GM21526 (cell line): Measurements from ENCODE around the gene SSNA1.
"Not testable (repeated sequence)": the region's sequence is repeated elsewhere in the genome, so short reads cannot be mapped to it uniquely, and the experiment has no call there.

ENCODE experiments used
- ATAC-seq: cut with Tn5 transposase; IDR thresholded peaks from one replicate; pipeline ENCODE4 v1.9.1; 2021; ENCODE audit warnings: moderate library complexity; ENCODE audit not compliant: unreplicated experiment, low FRiP score

Gene SSNA1

DNA sequence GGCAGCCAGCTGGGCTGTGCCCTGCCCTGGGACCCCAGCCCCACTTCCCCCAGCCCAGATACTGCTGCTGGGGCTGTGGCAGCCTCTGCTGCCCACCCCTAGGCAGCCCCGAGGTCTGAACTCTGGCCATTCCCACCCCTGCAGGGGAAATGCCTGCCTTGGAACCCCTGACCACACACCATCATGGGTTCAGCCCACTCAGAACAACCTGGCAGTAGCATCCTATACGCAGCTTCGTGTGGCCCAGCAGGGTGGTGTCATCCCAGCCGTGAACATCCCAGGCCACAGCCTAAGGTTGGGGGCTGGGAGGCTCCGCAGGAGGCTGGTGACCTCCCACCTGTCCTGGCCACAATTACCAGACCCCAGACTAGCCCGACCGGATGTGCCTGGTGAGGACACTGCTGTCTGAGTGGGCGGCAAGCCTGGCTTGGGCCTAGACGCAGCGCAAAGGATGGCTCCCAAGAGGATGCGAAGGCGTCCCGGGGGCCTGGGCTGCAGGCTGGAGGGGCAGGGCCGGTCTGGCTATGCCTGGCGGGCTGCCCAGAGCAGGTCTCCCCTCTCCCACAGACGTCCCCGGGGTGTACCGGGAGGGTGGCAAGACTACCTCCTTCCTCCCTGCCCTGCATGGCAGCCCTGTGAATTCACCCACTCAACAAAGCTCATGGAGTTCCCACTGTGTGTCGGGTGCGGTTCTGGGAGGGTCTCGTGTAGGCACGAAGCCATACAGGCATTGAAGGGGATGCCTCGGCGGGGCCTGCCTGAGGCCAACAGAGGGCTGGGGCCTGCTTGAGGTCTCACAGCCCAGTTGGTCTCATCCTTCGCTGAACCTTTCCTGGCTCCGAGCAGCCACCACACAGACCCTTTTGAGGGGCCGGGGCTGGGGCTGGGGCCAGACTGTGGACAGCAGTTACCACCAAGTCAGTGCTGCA is 40.8 kb downstream of the SSNA1 start:
- no peak for ATAC-seq

GRCh38 chr9:137229903-137230704 is 41.6 kb downstream of the SSNA1 start:
- no peak for ATAC-seq

GRCh38 chr9:137230705-137231371 is 42.4 kb downstream of the SSNA1 start, which contains the start of gene SLC34A3:
Gene SLC34A3, plus strand, starts transcription at chr9:137230901. Its CDS starts 802 bp downstream, at chr9:137231703.
- ATAC-seq, result no peak

GRCh38 chr9:137231372-137232039 is 43.0 kb downstream of the SSNA1 start:
- no peak for ATAC-seq

DNA sequence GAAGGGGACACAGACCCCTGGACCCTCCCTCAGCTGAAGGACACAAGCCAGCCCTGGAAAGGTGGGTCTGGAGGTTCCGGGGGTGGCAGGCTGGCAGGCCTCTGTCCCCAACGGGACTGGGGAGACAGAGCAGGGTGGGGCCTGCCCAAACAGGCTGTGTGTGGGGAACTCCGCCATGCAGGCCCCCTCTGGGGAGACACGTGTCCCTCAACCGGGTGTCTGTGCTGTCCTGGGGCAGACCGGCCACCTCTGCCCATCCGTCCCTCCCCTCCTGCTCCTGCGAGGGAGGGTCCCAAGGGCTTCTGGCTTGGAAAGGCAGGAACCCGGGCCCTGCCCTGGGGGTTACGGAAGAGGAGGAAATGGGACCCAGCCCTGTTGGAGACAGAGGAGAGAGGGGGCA is 43.6 kb downstream of the SSNA1 start:
- ATAC-seq, result no peak

- no peak for ATAC-seq
Measured at GRCh38 chr9:137232510-137232909, 44.0 kb downstream of the SSNA1 start.

DNA sequence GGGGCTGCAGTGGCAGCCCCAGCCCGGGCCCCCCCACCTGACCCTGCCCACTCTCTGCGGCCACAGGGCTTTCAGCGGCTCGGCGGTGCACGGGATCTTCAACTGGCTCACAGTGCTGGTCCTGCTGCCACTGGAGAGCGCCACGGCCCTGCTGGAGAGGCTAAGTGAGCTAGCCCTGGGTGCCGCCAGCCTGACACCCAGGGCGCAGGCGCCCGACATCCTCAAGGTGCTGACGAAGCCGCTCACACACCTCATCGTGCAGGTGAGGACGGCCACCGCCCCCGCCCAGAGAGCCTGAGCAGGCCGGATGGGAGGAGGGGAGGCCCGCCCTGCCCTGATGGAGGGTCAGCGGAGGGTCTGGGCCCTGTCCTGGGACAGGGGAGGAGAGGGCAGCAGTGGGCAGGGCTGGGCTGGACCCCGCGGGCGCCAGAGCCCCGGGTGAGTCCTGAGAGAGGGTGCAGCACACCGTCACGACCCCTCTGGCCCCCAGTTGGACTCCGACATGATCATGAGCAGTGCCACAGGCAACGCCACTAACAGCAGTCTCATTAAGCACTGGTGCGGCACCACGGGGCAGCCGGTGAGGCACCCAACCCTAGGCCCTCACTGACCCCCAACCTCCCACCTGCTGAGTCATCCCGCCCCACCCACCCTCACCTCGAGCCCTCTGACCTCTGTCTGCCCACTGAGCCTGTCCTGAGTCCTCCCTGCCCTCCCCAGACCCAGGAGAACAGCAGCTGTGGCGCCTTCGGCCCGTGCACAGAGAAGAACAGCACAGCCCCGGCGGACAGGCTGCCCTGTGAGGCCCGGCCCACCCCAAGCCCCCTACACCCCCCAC is 44.9 kb downstream of the SSNA1 start:
- ATAC-seq, result no peak

DNA sequence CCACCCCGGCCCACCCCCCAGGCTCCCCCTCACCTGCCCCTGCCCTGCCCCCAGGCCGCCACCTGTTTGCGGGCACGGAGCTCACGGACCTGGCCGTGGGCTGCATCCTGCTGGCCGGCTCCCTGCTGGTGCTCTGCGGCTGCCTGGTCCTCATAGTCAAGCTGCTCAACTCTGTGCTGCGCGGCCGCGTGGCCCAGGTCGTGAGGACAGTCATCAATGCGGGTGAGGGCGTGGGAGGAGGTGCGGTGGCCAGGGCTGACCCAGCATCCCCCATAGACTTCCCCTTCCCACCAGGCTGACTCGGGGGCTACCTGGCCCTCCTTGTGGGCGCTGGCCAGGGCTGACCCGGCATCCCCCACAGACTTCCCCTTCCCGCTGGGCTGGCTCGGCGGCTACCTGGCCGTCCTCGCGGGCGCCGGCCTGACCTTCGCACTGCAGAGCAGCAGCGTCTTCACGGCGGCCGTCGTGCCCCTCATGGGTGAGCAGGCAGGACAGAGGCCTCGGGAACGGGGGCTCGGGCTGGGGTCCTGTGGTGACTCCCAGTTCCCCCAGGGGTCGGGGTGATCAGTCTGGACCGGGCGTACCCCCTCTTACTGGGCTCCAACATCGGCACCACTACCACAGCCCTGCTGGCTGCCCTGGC is 45.7 kb downstream of the SSNA1 start:
- ATAC-seq, result no peak

GRCh38 chr9:137234758-137235423 is 46.4 kb downstream of the SSNA1 start:
- ATAC-seq, result no peak

DNA sequence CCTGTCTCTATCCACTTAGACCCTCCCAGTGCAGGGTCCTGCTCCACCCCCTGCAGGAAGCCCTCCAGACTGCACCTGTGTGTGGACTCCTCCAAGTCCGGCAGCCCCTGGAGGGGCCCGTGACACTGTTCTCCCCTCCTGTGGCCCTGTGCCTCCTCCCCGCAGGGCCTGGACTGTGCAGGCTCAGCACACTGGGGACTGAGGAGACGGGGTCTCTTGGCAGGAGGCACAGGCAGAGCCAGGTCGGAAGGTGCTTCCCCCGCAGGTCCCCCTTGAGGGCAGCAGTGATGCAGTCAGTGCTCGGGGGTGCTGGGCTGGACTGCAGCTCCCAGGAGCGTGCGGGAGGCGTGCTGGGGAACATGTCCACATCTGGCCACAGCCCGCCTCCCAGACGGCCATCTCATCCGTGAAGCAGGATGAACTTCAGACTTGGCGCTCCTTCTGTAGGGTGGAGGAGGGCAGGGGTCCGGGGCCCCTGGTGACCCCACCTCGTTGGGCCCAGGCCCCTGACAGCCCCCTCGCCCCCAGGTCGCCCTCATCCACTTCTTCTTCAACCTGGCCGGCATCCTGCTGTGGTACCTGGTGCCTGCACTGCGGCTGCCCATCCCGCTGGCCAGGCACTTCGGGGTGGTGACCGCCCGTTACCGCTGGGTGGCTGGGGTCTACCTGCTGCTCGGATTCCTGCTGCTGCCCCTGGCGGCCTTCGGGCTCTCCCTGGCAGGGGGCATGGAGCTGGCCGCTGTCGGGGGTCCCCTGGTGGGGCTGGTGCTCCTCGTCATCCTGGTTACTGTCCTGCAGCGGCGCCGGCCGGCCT is 47.2 kb downstream of the SSNA1 start:
- no peak for ATAC-seq

DNA sequence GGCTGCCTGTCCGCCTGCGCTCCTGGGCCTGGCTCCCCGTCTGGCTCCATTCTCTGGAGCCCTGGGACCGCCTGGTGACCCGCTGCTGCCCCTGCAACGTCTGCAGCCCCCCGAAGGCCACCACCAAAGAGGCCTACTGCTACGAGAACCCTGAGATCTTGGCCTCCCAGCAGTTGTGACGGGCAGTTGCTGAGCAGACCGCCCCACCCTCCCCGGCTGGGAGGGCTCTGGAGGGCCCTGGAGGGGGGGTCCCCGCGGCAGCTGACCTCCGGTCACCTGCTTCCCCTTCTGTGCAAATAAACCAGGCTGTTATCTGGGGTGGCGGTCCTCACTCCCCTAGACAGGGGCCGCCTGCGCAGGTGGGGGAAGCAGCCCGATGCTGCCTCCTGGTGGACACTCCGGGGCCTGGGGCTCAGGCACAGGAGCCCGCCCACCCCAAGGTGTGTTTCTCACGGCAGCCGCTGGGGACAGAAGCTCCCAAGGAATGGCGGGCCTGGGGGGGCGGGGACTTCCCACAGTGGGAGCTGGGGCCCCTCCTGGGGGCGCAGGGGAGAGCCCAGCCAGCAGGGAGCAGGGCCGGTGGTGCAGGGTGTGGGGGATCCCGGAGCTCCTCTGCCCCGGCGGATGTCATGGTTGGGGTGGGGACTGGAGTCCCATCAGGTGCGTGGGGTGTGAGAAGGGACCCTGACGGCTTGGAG is 47.9 kb downstream of the SSNA1 start:
- no peak for ATAC-seq

DNA sequence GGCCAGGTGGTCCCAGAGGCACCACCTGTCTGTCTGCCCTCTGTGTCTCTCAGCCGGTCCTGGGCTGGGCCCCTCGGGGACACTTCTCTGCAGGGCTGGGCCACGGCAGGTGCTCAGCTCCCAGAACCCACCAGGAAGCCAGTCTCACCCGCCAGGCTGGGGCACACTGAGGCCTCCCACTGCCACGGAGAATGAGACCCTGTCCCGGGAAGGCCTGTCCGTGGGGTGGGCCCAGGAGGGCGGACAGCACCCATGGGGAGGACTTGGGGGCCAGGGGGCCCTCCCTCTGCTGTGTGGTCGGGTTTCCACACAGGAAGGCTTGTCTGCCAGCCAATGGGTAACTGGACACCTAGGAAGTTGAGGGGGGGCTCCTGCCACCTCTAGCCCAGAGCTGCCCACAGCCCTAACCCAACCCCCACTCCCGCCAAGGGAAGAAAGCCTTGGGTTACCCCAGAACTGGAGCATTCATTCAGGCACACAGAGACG is 48.5 kb downstream of the SSNA1 start:
- no peak for ATAC-seq

GRCh38 chr9:137237759-137238726 is 49.6 kb downstream of the SSNA1 start:
- no peak for ATAC-seq

DNA sequence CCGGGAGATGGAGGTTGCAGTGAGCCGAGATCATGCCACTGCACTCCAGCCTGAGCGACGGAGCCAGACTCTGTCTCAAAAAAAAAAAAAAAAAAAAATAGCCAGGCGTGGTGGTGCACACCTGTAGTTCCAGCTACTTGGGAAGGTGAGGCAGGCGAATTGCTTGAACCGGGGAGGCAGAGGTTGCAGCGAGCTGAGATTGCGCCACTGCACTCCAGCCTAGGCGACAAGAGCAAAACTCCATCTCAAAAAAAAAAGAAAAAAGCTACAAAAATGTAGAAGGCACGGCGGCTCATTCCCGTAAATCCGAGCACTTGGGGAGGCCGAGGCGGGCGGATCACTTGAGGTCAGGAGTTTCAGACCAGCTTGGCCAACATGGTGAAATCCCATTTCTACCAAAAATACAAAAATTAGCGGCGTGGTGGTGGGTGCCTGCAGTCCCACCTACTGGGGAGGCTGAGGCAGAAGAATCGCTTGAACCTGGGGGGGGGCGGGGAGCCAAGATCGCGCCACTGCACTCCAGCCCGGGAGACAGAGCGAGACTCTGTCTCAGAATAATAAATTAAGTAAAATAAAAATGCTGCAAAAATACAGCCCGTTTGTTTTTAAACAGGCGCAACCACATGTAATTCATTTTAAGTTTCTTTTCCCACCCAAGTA is 51.2 kb downstream of the SSNA1 start:
- not testable (repeated sequence) for ATAC-seq
